SIG-M5 treated with dmso at 0.1 percent for 504 hours (cell line): Measurements from ENCODE around the gene VIL1.

Source experiments
- DNase-seq: peaks from one replicate; lab custom pipeline; 2025; ENCODE audit not compliant: unreplicated experiment; lab: John Stamatoyannopoulos, UW

Gene VIL1

DNA sequence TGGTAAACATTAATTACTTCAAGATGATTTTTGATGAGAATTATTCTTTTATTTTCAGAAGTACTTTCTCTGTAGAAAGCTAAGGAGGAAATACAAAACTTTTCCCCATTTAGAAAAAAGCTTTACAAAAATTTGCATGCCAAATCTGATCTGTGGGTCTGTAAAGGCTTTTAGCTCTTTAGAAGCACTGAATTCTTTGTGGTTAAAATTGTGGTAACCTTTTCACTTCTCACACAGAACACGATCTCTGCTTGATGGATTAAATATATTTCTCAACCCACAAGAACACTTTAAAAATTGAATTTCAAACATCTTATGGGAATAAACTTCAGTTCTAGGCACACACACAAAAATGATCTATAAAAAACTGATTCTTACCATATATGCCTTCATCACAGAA is 63.7 kb downstream of the VIL1 start:
- no peak for DNase-seq

DNA sequence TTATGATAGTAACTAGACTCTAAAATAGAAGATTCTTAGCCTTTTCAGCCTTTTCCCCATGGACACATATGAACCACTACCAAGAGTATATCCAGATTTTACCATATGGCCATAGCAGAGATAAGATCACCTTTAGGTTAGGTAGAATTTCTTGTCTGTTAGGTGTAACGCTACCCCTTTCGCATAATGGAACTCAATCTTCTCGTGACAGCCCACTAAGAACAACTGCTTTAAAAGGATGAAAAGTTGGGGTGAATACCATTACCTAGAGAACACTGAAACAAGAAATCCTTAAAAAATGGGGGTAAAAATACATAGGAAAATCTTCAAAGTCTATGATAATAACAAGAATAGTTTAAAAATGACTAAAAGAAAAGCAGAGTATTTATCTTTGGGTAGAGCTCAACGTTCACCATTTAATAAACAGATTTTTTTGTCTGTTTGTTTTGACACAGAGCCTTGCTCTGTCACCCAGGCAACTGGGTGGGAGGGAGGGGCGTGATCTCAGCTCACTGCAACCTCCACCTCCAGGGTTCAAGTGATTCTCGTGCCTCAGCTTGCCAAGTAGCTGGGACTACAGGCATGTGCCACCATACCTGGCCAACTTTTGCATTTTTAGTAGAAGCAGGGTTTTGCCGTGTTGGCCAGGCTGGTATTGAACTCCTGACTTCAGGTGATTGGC is 67.2 kb downstream of the VIL1 start:
- DNase-seq: no peak

GRCh38 chr2:218500501-218501060 is 81.7 kb downstream of the VIL1 start:
- no peak for DNase-seq

- DNase-seq: no peak
Observed at GRCh38 chr2:218501665-218502064, 82.7 kb downstream of the VIL1 start.
